GM19035 (cell line): Measurements from ENCODE around the gene GNB1.

ENCODE experiments used
- ATAC-seq: cut with Tn5 transposase; IDR thresholded peaks from one replicate; pipeline ENCODE4 v1.9.1; 2021; ENCODE audit not compliant: unreplicated experiment

GNB1 gene

GRCh38 chr1:1910651-1911331 is 19.9 kb upstream of the GNB1 start:
- no peak for ATAC-seq

- ATAC-seq: no peak
These were observed 19.2 kb upstream of the GNB1 start for GRCh38 chr1:1910033-1910465.

GRCh38 chr1:1908506-1908791 is 17.6 kb upstream of the GNB1 start:
- no peak for ATAC-seq

GRCh38 chr1:1907098-1907736 is 16.3 kb upstream of the GNB1 start:
- no peak for ATAC-seq

GRCh38 chr1:1906185-1907097 is 15.6 kb upstream of the GNB1 start:
- no peak for ATAC-seq

GRCh38 chr1:1903224-1903623 is 12.3 kb upstream of the GNB1 start:
- ATAC-seq: no peak

- ATAC-seq: no peak
These were observed 10.9 kb upstream of the GNB1 start for GRCh38 chr1:1901641-1902294.

- no peak for ATAC-seq
These were observed 10.2 kb upstream of the GNB1 start for GRCh38 chr1:1900883-1901640.

GRCh38 chr1:1899967-1900327 is 9.1 kb upstream of the GNB1 start:
- no peak for ATAC-seq

GRCh38 chr1:1899266-1899966 is 8.5 kb upstream of the GNB1 start:
- no peak for ATAC-seq

- ATAC-seq: no peak
These were observed 7.5 kb upstream of the GNB1 start for GRCh38 chr1:1898246-1898933.

GRCh38 chr1:1895456-1896336 is 4.8 kb upstream of the GNB1 start:
- ATAC-seq: no peak

- ATAC-seq: no peak
These were observed 4.2 kb upstream of the GNB1 start for GRCh38 chr1:1895060-1895418.

GRCh38 chr1:1894354-1895059 is 3.6 kb upstream of the GNB1 start:
- ATAC-seq: no peak

- no peak for ATAC-seq
These were observed 3.1 kb upstream of the GNB1 start for GRCh38 chr1:1893997-1894353.

- no peak for ATAC-seq
These were observed 2.6 kb upstream of the GNB1 start for GRCh38 chr1:1893291-1893985.

GRCh38 chr1:1892763-1893120 is 1.9 kb upstream of the GNB1 start:
- ATAC-seq: no peak
